M059J (cell line): ENCODE measurements around the gene CHMP2A. TPM values are rescaled to one million over a fixed set of nuclear protein-coding genes. Genes with fewer than 3 reads are reported as not detected.
"Not testable (repeated sequence)": the region's sequence is repeated elsewhere in the genome, so short reads cannot be mapped to it uniquely, and the experiment has no call there.

Experiments
- DNase-seq: peaks from one replicate; pipeline ENCODE4 v3.0.0-alpha.2; 2012; ENCODE audit warnings: low read depth
- total RNA-seq: library from RNA; depleted of rRNA; stranded (reverse); fragments of >200 nt; shearing (Covaris generic); gene quantifications from 2 replicates; pipeline ENCODE4 v1.2.3, GENCODE V29; 2014; rRNA removed

Gene CHMP2A
- total RNA-seq, result 136 and 147 TPM in 2 replicates

DNA sequence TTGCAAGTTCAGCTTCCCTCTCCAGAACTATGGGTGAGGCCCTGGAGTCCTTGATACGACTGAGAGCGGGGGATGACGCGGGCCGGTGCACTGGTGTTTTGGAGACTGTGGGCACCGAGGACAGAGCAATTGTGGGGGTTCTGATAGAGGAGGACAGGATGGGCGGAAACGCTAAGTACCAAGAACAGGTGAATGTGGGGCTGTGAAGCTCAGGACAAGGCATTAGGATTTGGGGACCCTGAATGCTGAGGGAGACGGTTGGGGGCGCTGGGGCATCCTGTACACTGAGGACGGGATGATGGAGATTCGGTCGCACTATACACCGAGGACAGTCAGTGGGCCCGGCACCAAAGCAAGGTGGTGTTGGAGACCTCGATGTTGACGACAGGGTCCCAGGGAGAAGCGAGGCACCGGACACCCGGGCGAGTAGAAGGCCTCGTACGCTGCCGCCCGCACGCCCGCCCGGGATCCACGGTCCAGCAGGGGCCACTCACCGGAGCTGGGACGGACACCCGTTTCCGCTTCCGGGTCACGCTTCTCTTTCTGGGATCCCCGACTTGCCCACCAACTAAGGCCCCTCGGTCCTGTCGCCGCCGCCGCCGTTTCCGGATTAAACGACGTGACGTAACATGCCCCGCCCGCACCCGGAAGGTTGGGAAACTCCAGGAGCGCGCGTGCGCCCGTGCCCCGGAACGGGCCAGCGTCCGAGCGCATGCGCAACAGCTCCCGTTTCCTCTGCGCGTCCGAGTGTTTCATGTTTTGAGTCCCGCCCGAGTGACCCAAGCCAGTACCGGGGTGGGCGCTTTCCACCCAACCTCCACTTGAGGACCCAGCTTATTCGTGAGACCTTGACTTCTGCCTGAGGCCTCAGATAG is at the start of gene CHMP2A:
TSS of gene CHMP2A (minus strand) at position 612 of the 875 bp plus-strand sequence. CDS start 893 bp downstream, outside the sequence.
- DNase-seq, result peak; percentile 96

GRCh38 chr19:58586133-58586765 is 31.3 kb upstream of the CHMP2A start:
- no peak for DNase-seq

DNA sequence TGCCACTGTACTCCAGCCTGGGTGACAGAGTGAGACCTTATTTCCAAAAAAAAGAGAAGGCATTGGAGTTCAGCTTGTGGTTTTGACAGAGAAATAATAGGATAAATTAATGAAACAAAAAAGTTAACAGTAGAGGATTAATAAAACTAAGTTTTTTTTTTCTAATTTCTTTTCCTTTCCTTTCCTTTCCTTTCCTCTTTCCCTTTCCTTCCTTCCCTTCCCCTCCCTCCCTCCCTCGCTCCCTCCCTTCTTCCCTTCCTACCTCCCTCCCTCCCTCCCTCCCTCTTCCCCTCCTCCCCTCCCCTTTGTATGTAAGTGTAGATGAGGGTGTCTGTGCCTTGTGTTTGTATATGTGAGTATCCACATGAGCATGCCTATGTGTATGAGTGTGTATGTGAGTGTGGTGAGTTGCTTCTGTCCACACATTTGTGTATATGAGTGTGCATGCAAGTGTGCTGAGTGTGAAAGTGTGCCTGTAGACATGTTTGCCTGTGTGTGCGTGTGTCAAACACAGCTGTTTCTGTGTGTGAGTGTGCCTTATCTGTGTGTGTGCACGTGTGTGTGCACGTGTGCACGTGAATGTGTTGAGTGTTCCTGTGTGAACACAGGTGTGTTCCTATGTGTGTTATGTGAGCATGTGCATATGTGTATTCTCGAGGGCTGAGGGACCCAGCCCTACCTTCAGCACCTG is 30.7 kb upstream of the CHMP2A start:
- DNase-seq, result no peak

DNA sequence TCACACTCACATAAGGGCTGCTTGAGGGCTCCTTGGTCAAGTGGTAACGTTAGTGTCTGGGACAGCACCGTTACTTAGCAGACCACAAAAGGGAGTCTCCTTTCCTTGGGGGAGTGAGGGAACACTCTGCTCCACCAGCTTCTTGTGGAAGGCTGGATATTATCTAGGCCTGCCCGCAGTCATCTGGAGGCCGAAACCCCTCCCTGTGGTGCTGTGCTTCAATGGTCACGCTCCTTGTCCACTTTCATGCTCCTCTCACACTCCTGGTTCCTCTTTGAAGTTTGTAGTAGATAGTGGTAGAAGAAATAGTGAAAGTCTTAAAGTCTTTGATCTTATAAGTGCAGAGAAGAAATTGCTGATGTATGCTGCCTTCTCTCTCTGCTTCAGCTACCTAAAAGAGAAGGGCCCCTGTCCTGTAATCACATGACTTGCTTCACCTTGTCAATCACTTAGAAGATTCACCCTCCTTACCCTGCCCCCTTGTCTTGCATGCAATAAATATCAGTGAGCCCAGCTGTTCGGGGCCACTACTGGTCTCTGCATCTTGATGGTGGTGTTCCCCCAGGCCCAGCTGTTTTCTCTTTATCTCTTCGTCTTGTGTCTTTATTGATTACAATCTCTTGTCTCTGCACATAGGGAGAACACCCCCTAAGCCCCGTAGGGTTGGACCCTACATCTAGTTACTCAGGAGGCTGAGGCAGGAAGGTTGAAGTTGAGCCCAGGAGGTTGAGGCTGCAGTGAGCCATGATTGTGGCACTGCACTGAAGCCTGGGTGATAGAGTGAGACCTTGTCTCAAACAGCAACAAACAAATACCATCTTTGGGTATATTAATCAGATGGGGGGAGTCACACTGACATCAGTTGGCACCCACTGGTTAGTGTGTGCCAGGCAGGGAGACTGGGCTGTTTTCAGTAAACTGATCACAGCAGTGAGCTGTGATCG is 29.9 kb upstream of the CHMP2A start:
- no peak for DNase-seq

DNA sequence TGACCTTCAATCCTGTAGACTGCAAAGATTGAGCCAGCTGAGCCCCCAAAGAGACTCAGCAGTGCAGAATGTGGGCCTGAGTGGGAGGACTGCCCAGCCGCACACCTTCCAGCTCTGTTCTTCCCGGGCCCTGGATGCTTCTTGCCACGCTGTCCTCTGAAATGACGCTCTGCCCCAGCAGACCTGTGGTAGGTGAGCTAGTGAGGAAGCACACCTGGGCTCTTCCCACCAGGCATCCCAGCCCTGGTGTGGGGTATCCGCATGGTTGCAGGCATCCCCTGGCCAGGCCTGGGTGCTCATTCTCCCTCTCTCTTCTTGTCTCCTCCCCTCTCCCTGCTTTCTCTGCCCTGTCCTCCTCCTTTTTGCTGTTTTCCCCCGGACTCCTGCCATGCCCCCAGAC is 28.1 kb upstream of the CHMP2A start:
- DNase-seq, result no peak

DNA sequence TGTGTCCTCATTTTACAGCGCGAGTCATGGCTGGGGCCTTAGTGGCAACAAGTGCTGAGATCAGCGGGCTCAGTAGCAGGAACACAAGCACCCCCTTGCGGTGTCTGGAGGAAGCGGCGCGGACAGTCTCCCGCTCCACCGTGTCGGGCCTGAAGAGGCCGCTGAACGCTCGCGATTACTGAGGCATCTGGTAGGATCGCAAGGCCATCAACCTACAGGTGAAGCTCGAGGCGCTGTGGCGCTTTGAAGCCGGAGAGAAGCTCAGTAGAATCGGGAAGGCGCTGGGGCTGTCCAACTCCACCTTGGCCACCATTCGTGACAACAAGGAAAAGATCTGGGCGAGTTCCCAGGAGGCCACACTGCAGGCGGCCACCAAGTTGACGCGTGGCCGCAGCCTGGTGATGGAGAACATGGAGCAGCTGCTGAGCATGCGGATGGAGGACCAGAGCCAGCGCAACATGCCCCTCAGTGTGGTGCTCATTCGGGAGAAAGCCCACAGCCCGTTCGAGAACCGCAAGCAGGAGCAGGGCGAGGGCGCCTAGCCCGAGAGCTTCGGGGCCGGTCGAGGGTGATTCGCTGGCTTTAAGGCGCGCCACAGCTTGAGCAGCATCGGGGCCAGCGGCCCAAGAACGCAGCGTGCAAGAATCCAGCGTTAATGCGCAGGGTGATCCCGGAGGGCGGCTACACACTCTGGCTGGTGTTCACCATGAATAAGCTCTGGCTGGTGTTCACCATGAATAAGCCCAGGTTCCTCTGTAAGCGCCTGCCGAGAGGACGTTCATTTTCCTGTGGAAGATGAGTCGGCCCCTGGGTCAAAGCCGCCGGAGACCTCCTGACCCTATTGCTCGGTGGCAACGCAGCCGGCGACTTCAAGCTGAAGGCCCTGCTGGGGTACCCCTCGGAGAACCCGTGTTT is 26.6 kb upstream of the CHMP2A start:
- peak; percentile 17 for DNase-seq

DNA sequence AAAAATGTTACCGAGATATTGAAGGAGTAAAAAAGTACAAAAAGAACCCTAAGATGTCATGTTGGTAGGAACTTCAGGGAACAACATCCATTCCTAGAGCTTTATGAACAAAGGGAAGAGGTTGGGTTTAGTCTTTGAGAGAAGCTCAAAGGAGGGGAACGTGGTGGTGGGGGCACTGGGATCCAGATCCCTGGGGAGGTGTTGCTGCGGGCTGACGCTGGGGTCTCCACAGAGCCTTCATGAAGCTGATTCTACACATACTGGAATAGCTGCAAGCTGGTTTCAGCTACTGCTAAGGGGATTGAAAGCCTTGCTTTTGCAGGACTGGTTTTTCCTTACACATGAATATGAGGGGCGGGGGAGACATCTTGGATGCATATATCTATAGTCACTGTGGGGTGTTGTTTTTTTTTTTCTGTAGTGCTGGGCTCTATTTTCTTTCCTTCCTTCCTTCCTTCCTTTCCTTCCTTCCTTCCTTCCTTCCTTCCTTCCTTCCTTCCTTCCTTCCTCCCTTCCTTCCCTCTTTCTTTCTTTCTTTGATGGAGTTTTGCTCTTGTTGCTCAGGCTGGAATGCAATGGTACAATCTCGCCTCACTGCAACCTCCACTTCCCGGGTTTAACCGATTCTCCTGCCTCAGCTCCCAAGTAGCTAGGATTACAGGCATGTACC is 24.7 kb upstream of the CHMP2A start:
- no peak for DNase-seq

- no peak for DNase-seq
These were observed 23.4 kb upstream of the CHMP2A start for GRCh38 chr19:58578012-58578925.

- not testable (repeated sequence) for DNase-seq
These were observed 22.7 kb upstream of the CHMP2A start for GRCh38 chr19:58577581-58577980.

DNA sequence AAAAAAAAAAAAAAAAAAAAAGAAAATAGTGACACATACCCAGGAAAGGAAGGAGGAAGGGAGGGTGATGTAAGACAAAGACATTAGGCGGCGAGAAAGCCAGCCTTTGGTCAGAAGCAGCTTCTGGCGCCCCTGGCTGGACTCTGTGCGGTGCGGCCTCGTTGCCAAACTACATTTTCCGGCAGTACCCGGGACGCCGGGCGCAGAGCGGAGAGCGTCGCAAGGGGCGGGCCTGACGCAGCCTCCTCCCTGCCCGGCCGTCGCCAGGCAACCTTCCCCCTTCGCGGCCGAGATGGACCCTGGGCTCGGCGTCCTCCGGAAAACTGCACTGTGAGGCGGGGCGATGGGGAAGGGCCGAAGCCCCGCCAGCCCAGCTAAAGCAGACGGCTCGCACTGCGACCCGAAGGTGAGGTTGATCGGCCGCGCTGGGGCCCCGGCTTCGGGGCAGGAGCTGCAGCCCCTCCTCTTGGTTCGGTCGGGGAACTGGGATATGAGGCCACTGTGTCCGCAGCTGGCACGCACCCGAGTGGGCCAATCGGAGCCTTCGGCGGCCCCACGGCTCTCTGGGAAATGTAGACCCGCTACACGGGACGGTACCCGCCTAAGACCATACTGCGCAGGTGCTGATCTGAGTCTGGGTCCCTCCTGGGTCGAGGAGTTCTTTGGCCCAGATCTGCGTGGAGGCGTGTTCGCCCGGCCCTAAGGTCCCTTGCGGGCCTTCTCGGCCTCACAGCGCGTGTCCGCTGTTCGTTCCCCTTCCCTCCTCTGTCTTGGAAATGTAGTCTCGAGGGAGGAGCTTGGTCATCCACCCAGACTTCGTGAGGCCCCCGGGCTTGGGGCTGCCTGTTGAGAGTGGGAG is 20.5 kb upstream of the CHMP2A start:
- peak; percentile 91 for DNase-seq

GRCh38 chr19:58573658-58574164 is 18.8 kb upstream of the CHMP2A start:
- DNase-seq, result no peak

- DNase-seq, result peak; percentile 100
These were observed 18.1 kb upstream of the CHMP2A start, which contains the start of gene MZF1 for GRCh38 chr19:58572818-58573657. Gene MZF1 (minus strand): TSS chr19:58573335. CDS start chr19:58571389, 1,946 bp downstream.

GRCh38 chr19:58572026-58572817 is 17.3 kb upstream of the CHMP2A start:
- DNase-seq, result no peak

DNA sequence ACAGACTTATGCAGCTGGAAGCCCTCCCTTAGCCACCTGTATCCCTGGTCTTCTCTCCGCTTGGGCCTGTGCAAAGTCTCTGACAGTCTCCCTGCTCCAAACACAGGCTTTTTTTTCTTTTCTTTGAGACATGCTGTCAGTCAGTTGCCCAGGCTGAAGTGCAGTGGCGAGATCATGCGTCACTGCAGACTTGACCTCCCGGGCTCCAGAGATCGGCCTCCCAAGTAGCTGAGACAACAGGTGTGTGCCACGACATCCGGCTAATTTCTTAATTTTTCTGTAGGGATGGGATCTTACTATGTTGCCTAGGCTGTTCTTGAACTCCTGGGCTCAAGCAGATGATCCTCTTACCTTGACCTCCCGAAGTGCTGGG is 16.7 kb upstream of the CHMP2A start:
- no peak for DNase-seq

GRCh38 chr19:58570770-58571574 is 16.1 kb upstream of the CHMP2A start:
- DNase-seq, result no peak
